WTC11 (cell line): ENCODE results near the gene ZNF622. TPM values are rescaled to one million over a fixed set of nuclear protein-coding genes. Genes with fewer than 3 reads are reported as not detected.

Experiments used
- ATAC-seq: fragments of 200-7000 bp; cut with Tn5 transposase; 2 replicates; pipeline ENCODE4 v1.10.0; 2021; ENCODE audit warnings: mild to moderate bottlenecking, moderate library complexity
- CTCF ChIA-PET: fragments of 300-600 bp; sonication (Branson Sonifier 250); formaldehyde crosslinking; loops from one replicate; lab custom pipeline; 2021; ENCODE audit warnings: antibody characterized with exemption; lab: Charles Lee
- POLR2A ChIA-PET: fragments of 350-600 bp; sonication (Branson Sonifier 250); formaldehyde crosslinking; loops from one replicate; lab custom pipeline; 2021; ENCODE audit warnings: antibody characterized with exemption; lab: Charles Lee
- DNase-seq: peaks from one replicate; pipeline ENCODE4 v3.0.0; 2021; ENCODE audit warnings: low spot score
- H3K27ac Mint-ChIP-seq: 2 replicates; pipeline ENCODE4 v1.8.0; 2021; ENCODE audit warnings: mixed read lengths
- H3K27me3 Mint-ChIP-seq: 2 replicates; pipeline ENCODE4 v1.8.0; 2021; ENCODE audit warnings: low read depth, mild to moderate bottlenecking, moderate library complexity, mixed read lengths
- H3K36me3 Mint-ChIP-seq: 2 replicates; pipeline ENCODE4 v1.8.0; 2021; ENCODE audit warnings: mixed read lengths
- H3K4me1 Mint-ChIP-seq: 2 replicates; pipeline ENCODE4 v1.8.0; 2022; ENCODE audit warnings: mixed read lengths
- H3K4me3 Mint-ChIP-seq: 2 replicates; pipeline ENCODE4 v1.8.0; 2021; ENCODE audit warnings: mild to moderate bottlenecking, moderate library complexity, mixed read lengths
- H3K9me3 Mint-ChIP-seq: 2 replicates; pipeline ENCODE4 v1.8.0; 2021; ENCODE audit warnings: mixed read lengths
- CDX4 ChIP-seq: fragments of 250-450 bp; sonication (Bioruptor Pico); IDR thresholded peaks from 2 replicates; pipeline ENCODE4 v1.9.0; 2021; ENCODE audit warnings: moderate library complexity, mild to moderate bottlenecking, inconsistent platforms, borderline replicate concordance
- ELF4 ChIP-seq: sonication (generic); formaldehyde crosslinking; IDR thresholded peaks from 2 replicates; pipeline ENCODE4 v1.8.1; 2022; ENCODE audit warnings: low read depth, mild to moderate bottlenecking, moderate library complexity, missing genetic modification reagents
- EMX1 ChIP-seq: fragments of 250-450 bp; sonication (Bioruptor Pico); IDR thresholded peaks from 2 replicates; pipeline ENCODE4 v1.8.0; 2021; ENCODE audit warnings: mild to moderate bottlenecking
- ESRRA ChIP-seq: sonication (generic); formaldehyde crosslinking; IDR thresholded peaks from 2 replicates; pipeline ENCODE4 v1.8.1; 2022; ENCODE audit warnings: mild to moderate bottlenecking, missing genetic modification reagents, borderline replicate concordance
- FOXP1 ChIP-seq: sonication (generic); formaldehyde crosslinking; IDR thresholded peaks from 2 replicates; pipeline ENCODE4 v1.8.0; 2022; ENCODE audit warnings: missing genetic modification reagents, mild to moderate bottlenecking, moderate library complexity, borderline replicate concordance
- FOXP4 ChIP-seq: sonication (generic); formaldehyde crosslinking; IDR thresholded peaks from 2 replicates; pipeline ENCODE4 v1.8.0; 2022; ENCODE audit warnings: mild to moderate bottlenecking, missing genetic modification reagents
- HMGXB4 ChIP-seq: sonication (generic); formaldehyde crosslinking; IDR thresholded peaks from 2 replicates; pipeline ENCODE4 v1.8.1; 2023; ENCODE audit warnings: mild to moderate bottlenecking, moderate library complexity, missing genetic modification reagents
- OVOL2 ChIP-seq: fragments of 250-450 bp; sonication (Bioruptor Pico); IDR thresholded peaks from 2 replicates; pipeline ENCODE4 v1.9.0; 2021; ENCODE audit warnings: mild to moderate bottlenecking, borderline replicate concordance
- RORB ChIP-seq: fragments of 250-450 bp; sonication (Bioruptor Pico); IDR thresholded peaks from 2 replicates; pipeline ENCODE4 v1.9.0; 2021; ENCODE audit warnings: mild to moderate bottlenecking
- ZBTB43 ChIP-seq: sonication (generic); formaldehyde crosslinking; IDR thresholded peaks from 2 replicates; pipeline ENCODE4 v1.8.1; 2023; ENCODE audit warnings: mild to moderate bottlenecking, missing genetic modification reagents
- ZNF138 ChIP-seq: sonication (generic); formaldehyde crosslinking; conservative IDR thresholded peaks from 2 replicates; pipeline ENCODE4 v1.8.1; 2022; ENCODE audit warnings: mild to moderate bottlenecking, moderate library complexity, missing genetic modification reagents
- ZNF232 ChIP-seq: sonication (generic); formaldehyde crosslinking; IDR thresholded peaks from 2 replicates; pipeline ENCODE4 v1.8.0; 2022; ENCODE audit warnings: mild to moderate bottlenecking, missing genetic modification reagents
- ZSCAN18 ChIP-seq: fragments of 250-450 bp; sonication (Bioruptor Pico); IDR thresholded peaks from 2 replicates; pipeline ENCODE4 v2.1.2; 2022; ENCODE audit warnings: mild to moderate bottlenecking, moderate library complexity
- total RNA-seq: library from RNA; stranded (reverse); gene quantifications from 3 replicates; pipeline ENCODE4 v1.2.3, GENCODE V29; 2021
- TF ChIP-seq, protein P1 (sequence below): sonication (generic); formaldehyde crosslinking; IDR thresholded peaks from 2 replicates; pipeline ENCODE4 v1.8.0; 2023; ENCODE audit warnings: mild to moderate bottlenecking, missing genetic modification reagents
- TF ChIP-seq, protein P2 (sequence below): sonication (generic); formaldehyde crosslinking; IDR thresholded peaks from 2 replicates; pipeline ENCODE4 v1.8.1; 2022; ENCODE audit warnings: mild to moderate bottlenecking, missing genetic modification reagents, moderate library complexity, borderline replicate concordance
- TF ChIP-seq, protein P3 (sequence below): sonication (generic); formaldehyde crosslinking; IDR thresholded peaks from 2 replicates; pipeline ENCODE4 v1.8.1; 2023; ENCODE audit warnings: mild to moderate bottlenecking, missing genetic modification reagents, borderline replicate concordance
- TF ChIP-seq, protein P4 (sequence below): sonication (generic); formaldehyde crosslinking; IDR thresholded peaks from 2 replicates; pipeline ENCODE4 v1.8.1; 2022; ENCODE audit warnings: mild to moderate bottlenecking, moderate library complexity, missing genetic modification reagents
- TF ChIP-seq, protein P5 (sequence below): sonication (generic); formaldehyde crosslinking; IDR thresholded peaks from 2 replicates; pipeline ENCODE4 v1.8.1; 2023; ENCODE audit warnings: mild to moderate bottlenecking, missing genetic modification reagents, moderate library complexity

ZNF622 gene
- total RNA-seq, 1 experiment from 2014 or later: 37.9 TPM

DNA sequence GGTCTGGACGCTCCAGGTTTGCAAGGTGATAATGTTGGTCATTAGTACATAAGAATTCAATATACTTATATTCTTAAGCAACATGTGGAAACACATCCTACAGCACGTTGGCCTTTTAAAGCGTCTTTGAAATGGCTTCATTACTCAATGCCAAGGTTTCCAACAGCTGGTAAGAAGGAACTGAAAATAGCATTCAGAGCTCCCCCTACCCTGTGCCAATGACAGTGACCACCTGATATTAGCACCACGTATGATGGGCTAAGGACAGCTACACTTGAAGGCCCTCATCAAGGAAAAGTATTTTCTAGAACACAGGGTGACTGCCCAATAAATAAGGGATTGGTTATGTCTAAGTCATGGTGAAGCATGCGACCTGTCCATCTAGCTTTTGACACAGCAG lies 9.9 kb downstream of the ZNF622 start:
- H3K9me3 Mint-ChIP-seq: no peaks in the 10 kb centered on the region
- H3K4me3 Mint-ChIP-seq: no peak overlapping the region
- peaks cover 8% of the 10 kb centered on the region for H3K4me1 Mint-ChIP-seq
- no peak for ATAC-seq
- DNase-seq: no peak
- H3K27me3 Mint-ChIP-seq: no peaks in the 10 kb centered on the region
- H3K27ac Mint-ChIP-seq: no peak overlapping the region
- TF ChIP-seq EMX1 (no peak), ELF4 (no peak), ESRRA (no peak), ZNF138 (no peak), OVOL2 (CRISPR knock-in tag) (no peak), ZSCAN18 (no peak), FOXP4 (no peak)
- TF ChIP-seq, protein P1, sequence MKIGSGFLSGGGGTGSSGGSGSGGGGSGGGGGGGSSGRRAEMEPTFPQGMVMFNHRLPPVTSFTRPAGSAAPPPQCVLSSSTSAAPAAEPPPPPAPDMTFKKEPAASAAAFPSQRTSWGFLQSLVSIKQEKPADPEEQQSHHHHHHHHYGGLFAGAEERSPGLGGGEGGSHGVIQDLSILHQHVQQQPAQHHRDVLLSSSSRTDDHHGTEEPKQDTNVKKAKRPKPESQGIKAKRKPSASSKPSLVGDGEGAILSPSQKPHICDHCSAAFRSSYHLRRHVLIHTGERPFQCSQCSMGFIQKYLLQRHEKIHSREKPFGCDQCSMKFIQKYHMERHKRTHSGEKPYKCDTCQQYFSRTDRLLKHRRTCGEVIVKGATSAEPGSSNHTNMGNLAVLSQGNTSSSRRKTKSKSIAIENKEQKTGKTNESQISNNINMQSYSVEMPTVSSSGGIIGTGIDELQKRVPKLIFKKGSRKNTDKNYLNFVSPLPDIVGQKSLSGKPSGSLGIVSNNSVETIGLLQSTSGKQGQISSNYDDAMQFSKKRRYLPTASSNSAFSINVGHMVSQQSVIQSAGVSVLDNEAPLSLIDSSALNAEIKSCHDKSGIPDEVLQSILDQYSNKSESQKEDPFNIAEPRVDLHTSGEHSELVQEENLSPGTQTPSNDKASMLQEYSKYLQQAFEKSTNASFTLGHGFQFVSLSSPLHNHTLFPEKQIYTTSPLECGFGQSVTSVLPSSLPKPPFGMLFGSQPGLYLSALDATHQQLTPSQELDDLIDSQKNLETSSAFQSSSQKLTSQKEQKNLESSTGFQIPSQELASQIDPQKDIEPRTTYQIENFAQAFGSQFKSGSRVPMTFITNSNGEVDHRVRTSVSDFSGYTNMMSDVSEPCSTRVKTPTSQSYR: no peak
- TF ChIP-seq, protein P2, sequence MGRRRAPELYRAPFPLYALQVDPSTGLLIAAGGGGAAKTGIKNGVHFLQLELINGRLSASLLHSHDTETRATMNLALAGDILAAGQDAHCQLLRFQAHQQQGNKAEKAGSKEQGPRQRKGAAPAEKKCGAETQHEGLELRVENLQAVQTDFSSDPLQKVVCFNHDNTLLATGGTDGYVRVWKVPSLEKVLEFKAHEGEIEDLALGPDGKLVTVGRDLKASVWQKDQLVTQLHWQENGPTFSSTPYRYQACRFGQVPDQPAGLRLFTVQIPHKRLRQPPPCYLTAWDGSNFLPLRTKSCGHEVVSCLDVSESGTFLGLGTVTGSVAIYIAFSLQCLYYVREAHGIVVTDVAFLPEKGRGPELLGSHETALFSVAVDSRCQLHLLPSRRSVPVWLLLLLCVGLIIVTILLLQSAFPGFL (CRISPR knock-in tag): no peak
- CTCF ChIA-PET: interaction anchor here (0.6 to 7.9 kb wide), 18 partner anchors 9 to 300 kb away, joined by 3 to 82 read pairs (median 4); partner anchors contain the start of gene MARCHF11
- POLR2A ChIA-PET: no interaction called here
- peaks cover 52% of the 10 kb centered on the region for H3K36me3 Mint-ChIP-seq

DNA sequence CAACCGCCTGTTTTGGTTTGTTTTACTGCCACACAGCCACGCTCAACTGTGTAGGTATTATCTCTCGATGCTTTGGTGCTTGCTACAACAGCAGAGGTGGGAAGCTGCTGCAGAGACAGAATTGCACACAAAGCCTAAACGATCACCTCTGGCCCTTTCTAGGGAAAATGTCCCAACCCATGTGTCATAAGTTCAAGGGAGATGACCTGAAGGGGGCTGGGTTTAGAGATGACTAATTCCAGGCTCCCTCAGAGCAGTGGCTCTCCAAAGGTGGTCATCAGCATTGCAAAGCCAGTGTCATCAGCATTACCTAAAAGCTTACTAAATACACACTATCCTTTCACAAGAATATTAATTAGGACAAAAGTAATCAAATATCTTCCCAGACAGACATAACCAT lies 10.9 kb downstream of the ZNF622 start:
- H3K36me3 Mint-ChIP-seq: peaks cover 58% of the 10 kb centered on the region
- H3K4me3 Mint-ChIP-seq: no peak overlapping the region
- TF ChIP-seq, protein P3, sequence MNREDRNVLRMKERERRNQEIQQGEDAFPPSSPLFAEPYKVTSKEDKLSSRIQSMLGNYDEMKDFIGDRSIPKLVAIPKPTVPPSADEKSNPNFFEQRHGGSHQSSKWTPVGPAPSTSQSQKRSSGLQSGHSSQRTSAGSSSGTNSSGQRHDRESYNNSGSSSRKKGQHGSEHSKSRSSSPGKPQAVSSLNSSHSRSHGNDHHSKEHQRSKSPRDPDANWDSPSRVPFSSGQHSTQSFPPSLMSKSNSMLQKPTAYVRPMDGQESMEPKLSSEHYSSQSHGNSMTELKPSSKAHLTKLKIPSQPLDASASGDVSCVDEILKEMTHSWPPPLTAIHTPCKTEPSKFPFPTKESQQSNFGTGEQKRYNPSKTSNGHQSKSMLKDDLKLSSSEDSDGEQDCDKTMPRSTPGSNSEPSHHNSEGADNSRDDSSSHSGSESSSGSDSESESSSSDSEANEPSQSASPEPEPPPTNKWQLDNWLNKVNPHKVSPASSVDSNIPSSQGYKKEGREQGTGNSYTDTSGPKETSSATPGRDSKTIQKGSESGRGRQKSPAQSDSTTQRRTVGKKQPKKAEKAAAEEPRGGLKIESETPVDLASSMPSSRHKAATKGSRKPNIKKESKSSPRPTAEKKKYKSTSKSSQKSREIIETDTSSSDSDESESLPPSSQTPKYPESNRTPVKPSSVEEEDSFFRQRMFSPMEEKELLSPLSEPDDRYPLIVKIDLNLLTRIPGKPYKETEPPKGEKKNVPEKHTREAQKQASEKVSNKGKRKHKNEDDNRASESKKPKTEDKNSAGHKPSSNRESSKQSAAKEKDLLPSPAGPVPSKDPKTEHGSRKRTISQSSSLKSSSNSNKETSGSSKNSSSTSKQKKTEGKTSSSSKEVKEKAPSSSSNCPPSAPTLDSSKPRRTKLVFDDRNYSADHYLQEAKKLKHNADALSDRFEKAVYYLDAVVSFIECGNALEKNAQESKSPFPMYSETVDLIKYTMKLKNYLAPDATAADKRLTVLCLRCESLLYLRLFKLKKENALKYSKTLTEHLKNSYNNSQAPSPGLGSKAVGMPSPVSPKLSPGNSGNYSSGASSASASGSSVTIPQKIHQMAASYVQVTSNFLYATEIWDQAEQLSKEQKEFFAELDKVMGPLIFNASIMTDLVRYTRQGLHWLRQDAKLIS (CRISPR knock-in tag): no peak
- TF ChIP-seq ELF4: no peak
- TF ChIP-seq HMGXB4 (CRISPR knock-in tag): no peak
- TF ChIP-seq RORB (CRISPR knock-in tag): no peak
- no peak for TF ChIP-seq FOXP1 (CRISPR knock-in tag)
- TF ChIP-seq CDX4 (CRISPR knock-in tag): no peak
- TF ChIP-seq, protein P4, sequence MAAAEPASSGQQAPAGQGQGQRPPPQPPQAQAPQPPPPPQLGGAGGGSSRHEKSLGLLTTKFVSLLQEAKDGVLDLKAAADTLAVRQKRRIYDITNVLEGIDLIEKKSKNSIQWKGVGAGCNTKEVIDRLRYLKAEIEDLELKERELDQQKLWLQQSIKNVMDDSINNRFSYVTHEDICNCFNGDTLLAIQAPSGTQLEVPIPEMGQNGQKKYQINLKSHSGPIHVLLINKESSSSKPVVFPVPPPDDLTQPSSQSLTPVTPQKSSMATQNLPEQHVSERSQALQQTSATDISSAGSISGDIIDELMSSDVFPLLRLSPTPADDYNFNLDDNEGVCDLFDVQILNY (CRISPR knock-in tag): no peak
- TF ChIP-seq, protein P5, sequence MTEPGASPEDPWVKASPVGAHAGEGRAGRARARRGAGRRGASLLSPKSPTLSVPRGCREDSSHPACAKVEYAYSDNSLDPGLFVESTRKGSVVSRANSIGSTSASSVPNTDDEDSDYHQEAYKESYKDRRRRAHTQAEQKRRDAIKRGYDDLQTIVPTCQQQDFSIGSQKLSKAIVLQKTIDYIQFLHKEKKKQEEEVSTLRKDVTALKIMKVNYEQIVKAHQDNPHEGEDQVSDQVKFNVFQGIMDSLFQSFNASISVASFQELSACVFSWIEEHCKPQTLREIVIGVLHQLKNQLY (CRISPR knock-in tag): no peak
- TF ChIP-seq ZBTB43 (CRISPR knock-in tag): no peak
- no peak for TF ChIP-seq ZNF232 (CRISPR knock-in tag)
- ChIA-PET CTCF (interaction anchor here (0.8 to 7.9 kb wide), 4 partner anchors 17 to 294 kb away, joined by 3 to 82 read pairs (median 14); no protein-coding TSS in a partner anchor), POLR2A (no interaction called here)
- H3K9me3 Mint-ChIP-seq: no peaks in the 10 kb centered on the region
- H3K27ac Mint-ChIP-seq: no peak overlapping the region
- H3K27me3 Mint-ChIP-seq: no peaks in the 10 kb centered on the region
- ATAC-seq: no peak
- H3K4me1 Mint-ChIP-seq: peaks cover 8% of the 10 kb centered on the region
- no peak for DNase-seq
